NCI-H2029 treated with DMSO at 0.1 percent for 48 hours (cell line): ENCODE measurements around the gene SYNJ2.

Experiments used
- DNase-seq: peaks from one replicate; lab custom pipeline; 2025; lab: John Stamatoyannopoulos, UW

SYNJ2 gene

DNA sequence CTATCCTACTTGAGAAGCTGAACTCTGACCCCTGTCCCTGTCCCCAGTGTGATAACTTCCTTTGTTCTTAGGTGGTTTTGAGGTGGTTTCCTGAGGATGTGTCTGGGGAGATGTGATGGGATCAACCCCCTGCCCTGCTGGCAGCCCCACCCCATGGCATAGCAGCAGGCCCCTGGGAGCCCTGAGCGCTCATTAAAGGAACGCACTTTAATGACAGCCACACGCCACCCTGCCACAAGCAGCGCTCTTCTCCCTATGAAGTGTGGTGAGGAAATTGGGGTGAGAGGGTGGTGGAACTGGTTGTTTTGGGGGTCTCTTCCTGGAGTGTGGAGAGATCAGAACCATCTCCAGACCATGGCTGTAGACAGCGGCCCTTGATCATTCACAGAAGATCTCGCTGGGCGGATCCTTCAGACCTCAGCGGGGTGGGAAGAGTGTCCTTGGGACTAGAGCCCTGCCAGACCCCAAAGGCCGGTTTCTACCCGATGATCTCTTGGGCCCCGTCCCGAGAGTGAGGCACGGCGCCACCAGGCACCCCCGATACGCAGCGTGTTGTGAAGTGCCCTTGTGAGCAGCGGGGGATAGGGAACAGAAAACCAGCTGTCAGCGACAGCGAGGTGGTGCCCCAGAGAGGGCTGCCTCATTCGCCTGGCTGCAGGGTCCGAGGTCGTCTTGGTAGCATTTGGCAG lies 45.4 kb downstream of the SYNJ2 start:
- DNase-seq: no peak

DNA sequence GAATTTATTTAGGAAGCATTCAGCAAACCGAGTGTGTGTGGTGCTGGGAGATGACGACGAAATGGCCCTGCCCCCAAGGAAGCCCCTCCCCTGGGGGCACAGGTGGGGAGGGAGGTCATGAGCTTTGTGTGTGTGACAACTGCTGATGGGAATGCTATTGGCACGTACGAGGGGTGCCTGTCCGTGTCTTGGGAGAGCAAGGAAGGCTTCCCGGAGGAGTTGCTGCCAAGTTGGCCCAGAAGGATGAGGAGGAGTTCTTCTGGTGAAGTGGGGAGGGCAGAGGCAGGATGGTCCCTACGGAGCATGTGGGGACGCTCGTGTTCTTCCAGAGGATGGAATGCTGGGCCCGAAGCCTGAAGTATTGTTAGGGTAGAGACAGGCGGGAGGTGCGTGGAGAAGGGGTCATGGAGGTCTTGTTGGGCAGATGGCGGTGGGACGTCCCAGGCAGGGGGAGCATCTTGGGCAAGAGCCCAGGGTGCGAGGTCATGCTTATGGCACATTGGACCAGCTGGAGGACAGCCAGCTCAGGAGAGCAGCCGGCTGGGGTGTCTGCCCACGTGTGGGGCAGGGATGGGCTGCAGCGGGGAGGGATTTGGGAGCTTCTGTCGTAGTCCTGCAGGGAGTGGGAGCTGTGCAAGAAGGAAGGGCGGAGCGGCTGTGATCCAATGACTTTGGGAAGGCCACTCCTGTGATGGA lies 46.1 kb downstream of the SYNJ2 start:
- DNase-seq: no peak

DNA sequence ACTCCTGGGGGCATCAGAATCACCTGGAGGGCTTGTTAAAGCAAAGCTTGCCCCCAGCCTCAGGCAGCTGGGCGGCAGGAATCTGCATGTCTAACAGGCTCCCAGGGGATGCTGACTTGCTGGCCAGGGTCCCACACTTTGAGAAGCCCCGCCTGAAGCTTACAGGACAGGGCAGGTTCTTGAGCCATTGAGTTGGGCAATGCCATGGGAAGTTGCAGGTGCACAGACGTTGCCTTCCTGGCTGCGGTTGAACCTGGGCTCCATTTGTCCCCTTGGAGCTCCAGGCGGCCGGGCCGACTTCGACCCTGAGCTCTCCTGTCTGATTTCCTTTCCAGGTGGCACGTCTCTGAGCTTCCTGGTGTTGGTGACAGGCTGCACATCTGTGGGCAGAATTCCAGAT lies 46.8 kb downstream of the SYNJ2 start:
- no peak for DNase-seq

DNA sequence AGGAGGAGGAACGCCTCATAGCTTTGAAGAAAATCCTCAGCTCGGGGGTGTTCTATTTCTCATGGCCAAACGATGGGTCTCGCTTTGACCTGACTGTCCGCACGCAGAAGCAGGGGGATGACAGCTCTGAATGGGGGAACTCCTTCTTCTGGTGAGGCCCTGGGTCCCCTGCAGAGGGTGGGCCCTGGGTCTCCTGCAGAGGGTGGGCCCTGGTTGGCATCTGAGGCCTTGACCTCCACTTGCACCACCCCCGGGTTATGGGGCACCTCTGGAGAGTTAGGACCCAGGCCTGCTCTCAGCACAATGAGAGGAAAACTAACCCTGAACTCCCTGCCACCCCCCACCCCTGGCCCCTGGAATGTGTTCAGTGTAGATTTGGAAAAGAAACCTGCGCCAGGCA lies 47.2 kb downstream of the SYNJ2 start:
- DNase-seq: no peak

DNA sequence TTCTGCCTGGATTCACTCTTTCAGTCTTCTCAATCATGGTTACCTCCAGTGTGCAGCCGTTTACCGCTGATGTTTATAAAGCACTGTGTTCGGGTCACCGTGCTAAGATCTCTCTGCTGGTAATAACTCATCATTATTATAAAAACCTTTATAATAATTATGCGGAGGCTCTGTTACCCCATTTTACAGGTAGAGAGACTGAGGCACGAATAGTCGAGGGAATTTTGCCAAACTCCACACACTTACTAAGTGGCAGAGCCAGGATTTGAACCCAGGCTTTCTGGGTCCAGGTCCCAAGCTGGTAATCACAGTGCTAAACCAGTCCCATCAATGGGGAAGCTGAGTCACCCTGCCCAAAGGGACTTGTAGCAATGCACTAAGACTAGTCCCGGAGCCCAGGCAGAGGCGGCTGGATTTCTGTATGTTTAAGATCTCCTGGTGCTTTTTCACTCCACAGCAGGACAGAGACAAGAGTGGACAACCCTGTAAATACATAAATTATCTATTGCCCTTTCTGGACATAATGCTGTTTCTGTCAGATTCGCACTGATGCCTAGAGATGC lies 48.1 kb downstream of the SYNJ2 start:
- no peak for DNase-seq

DNA sequence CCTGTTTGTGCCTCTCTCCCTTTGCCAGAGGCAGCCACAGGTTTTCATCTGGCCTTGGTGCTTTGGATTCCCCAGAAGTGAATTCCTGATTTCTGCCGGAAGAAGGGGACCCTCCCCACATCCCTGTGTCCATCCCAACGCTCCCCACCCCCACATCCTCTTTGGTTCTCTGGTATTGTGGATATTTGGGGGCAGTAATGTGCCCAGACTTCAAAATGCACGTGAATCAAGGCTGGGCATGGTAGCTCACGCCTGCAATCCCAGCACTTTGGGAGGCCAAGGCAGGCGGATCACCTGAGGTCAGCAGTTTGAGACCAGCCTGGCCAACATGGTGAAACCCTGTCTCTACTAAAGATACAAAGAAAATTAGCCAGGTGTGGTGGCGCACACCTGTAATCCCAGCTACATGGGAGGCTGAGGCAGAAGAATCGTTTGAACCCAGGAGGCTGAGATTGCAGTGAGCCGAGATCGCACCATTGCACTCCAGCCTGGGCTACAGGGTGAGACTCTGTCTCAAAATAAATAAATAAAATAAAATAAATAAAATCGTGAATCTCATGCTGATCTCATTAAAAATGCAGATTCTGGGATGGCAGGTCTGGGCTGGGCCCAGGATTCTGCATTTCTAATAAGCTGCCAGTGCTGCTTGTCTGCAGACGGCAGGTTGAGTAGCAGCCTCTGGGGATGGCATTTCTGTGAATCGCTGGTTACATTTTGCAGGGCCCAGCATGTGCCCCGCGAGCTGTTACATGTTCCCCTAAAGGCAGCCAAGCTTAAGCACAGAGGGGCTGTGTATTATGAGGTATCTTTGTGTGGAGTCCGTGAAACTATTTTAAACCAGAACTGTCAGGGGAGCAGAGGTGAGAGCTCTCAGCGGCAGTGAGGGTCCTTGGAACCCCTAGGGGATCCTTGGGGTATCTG lies 49.0 kb downstream of the SYNJ2 start:
- no peak for DNase-seq

DNA sequence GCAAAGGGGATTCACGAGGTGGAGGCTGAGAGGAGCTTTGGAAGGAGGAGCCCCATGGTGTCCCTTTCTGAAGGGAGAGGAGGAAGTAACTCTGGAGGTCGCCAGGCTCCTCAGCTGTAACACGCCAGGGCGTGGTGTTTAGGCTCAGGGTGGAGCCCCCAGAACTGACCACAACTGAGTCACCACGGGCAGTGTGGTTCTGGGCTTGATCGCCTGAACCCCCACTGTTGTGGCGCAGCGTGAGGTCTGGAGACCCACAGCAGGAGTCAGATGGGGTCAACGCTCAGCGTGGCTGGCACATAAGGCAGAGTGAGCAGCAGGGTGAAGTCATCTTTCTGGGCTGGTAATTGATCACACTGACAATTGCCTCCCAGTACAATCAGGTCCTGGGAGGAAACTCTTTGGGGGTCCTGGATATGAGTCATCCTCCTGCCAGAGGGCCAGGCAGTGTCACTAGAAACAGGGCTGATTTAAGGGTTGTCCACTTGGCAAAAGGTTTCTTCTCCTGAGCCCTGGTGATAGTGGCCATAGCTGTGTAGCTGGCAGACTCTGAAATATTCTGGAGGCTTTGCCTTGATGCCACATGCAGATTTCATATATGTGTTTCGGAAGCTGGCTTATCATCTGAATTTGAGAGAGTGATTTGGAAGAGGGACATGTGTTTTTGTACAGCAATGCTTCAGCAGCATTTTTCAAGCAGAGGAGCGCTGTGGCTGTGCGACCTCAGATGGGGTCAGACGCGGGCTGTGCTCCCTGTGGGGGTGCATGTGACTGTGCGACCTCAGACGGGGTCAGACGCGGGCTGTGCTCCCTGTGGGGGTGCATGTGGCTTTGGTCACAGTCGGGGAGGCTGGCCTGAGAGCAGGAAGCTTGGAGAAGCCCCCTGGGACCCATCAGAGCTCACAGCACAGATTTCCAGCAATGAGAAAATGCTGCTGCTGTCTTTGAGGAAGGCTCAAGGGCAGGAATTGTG lies 50.0 kb downstream of the SYNJ2 start:
- DNase-seq: no peak

DNA sequence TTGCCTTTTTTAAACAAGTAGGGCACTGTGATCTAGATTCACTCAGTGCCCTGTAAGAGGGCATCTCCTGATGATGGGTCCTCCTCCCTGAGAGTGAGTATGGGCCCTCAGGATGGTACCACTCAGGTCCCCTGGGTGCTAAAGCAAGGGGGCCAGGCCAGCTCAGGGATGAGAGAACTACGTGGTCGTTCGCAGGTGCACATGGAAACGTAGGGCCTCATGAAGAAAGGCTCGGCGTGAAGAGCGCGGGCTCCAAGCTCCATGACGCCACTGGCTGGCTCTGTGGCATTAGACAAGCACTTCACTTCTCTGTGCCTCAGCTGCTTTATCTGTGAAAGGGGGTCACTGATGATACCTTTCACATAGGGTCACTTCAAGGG lies 50.7 kb downstream of the SYNJ2 start:
- no peak for DNase-seq

DNA sequence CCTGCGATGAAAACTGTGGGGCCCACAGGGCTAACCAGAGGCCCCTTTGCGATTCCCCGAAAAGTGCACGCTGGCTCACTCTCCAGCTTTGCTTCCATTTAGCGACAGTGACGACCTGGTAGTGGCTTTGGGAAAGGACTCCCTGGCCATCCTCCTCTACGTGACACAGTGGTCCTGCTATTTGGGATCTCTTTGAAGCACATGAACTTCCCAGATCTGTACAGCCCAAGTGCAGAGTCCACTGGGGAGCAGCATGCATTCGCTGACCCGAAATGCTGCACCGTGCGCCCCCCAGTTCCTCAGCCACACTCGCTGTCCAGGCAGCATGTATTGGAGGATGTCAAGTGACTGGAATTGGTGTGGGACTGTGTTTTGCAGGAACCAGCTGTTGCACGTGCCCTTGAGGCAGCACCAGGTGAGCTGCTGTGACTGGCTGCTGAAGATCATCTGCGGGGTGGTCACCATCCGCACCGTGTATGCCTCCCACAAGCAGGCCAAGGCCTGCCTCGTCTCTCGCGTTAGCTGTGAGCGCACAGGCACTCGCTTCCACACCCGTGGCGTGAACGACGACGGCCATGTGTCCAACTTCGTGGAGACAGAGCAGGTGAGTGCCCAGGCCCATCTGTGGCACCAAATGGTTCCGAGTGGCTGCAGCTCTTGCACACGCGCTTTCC lies 51.6 kb downstream of the SYNJ2 start:
- DNase-seq: no peak

DNA sequence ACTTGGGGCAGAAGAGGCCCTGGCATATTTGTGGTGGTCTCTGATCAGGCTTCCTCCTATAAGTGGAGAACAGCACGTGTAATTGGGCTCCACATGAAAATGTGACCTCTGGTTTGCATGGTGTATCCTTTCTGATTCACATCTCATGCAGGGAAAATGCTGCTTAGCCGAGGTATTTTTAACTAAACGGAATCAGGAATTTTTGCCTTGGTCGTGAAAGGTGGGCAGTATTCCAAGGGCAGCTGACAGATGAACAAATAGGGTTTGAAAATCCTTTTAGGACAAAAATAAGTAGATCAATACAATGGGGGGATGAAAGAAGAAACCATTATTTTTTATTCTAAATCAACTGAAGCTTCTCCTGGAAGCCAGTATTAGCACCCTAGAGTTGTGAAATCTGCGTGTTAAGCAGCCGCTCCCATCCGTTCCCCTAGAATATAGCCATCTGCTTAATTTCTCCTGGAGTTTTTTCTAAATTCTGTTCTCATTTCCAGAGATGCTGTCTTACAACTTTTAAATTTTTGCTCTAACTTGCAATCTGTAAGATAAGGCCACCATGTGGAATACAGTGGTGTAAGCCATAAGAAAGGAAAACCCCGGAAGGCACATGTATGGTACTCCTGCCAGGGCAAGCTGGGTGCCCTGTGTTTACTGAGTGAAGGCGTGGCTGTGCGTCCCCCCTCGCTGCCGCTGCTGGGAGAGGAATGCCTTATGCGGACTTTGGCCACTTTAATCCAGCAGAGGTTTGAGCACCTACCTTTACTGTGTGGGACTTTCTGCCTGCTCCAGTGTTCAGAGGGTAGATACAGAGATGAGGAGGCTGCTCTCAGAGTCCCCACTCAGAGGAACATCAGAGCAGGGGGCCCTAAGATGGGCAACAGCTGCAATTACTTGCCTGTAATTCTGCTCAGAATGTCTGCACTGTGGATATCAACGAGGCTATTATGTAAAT lies 52.4 kb downstream of the SYNJ2 start:
- no peak for DNase-seq

DNA sequence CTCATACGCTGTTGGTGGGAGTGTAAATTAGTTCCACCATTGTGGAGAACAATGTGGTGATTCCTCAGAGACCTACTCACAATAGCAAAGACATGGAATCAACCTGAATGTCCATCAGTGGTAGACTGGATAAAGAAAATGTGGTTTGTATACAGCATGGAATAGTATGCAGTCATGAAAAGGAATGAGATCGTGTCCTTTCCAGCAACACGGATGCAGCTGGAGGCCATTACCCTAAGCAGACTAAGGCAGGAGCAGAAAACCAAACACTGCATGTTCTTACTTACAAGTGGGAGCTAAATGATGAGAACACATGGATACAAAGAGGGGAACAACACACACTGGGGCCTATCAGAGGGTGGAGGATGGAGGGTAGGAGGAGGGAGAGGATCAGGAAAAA lies 54.6 kb downstream of the SYNJ2 start:
- no peak for DNase-seq

DNA sequence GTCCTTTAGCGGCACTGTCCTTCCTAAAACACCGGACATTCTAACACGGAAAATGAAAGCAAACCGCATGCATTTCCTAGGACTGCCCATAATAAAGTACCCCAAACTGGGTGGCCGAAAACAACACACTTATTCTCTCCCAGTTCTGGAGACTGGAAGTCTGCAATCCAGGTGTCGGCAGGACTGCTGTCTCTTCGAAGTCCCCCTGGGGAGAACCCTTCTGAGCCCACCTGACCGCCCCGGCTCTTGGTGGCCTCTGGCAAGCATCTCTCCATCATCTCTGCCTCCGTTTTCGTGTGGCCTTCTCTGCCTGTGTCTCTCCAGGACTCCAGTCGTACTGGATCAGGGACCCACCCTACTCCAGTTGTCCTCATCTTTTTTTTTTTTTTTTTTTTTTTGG lies 55.4 kb downstream of the SYNJ2 start:
- no peak for DNase-seq

DNA sequence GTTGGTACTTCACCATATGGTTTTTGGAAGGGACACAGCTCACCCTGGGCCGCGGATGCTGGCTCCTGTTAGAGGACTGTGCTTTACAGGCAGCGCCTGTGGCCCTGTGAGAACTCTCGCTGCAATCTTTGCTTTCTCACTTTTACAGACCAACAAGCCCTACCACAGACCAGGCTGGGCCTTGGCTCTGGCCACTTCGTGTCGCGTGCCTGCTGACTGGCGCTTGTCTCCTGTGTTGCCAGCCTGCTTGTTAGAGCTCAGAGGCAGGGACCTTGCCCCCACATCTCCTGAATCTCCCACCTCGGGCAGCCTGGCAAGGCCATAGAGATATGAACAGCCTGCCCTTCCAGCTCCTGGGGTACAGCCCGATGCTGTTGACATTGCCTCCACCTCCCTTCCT lies 56.1 kb downstream of the SYNJ2 start:
- no peak for DNase-seq

DNA sequence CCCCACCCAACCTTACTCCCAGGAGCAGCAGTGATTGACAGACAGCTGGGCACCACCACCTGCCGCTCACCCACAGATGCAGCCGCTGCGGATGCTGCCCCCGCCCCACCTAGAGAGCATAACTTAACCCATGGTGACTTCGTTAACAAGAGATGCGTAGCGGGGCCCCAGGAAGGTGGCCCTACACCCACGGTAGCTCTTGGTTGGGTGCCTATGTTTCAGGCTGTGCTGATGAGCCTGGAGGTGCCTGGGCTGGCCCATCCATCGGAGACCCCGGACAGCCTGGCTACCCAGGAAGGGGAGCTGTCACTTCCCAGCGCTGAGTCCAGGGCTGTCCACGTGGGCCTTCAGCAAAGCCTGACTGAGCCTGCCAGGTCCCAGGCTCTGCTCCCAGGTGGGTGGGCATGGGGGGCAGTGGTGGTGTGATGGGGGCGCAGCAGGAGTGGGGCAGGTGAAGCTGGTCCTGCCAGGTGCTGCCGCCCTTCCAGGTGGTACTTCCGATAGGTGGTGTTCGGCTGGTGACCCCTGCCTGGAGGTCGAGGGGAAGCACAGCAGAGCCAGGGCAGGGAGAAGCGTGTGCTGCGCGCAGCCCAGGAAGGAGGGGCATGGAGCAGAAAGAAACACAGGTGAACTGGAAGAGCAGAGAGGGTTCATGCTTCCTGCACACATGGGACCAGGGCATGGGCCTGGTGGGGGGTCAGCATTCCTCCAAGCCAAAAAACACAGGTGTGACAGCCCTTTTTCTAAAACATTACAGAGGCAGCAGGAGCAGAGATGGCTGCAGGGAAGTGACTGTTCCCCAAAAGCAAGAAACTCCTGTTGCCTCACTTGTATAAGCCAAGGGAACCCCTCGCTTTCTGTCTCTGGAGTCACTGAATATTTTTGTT lies 56.9 kb downstream of the SYNJ2 start:
- DNase-seq: no peak

DNA sequence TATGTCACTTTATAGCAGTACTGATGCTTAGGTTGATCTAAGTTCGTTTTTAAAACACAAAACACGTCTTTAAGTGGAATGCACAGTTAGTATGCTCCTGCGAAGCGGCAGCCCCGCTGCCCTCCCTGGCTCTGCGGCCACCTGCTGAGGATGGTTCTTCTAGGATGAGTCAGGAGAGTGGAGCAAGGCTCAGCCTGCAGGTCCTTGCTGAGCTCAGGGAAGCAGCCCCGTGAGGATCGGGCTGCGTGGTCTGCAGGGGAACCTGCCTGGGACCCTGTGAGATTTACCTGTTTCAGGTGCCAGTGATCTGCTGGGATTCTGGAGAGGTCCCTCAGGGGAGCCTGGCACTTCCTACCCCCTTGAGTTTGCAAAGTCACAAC lies 57.5 kb downstream of the SYNJ2 start:
- no peak for DNase-seq

DNA sequence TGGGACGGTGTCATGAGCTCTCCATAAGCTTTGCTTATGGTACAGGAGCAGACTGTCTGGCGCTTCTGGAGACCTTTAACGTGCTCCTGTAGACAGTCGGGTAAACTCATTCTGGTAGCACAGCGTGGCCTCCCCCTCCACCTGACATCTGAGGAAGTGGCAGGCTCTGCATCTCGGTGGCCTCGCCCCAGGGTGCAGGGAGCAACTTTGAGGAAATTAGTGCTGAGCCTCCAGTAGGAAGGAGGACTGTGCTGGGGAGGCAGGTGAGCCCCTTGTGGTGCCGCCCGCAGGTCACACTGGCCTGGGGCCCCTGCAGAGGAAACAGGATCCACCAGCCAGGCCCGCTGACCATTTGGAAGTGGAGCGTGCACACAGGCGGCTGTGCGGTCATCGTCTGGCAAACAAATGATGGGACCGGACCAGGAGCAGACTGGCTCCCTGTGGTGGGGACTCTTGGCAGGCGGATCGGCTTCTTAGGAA lies 57.9 kb downstream of the SYNJ2 start:
- no peak for DNase-seq

DNA sequence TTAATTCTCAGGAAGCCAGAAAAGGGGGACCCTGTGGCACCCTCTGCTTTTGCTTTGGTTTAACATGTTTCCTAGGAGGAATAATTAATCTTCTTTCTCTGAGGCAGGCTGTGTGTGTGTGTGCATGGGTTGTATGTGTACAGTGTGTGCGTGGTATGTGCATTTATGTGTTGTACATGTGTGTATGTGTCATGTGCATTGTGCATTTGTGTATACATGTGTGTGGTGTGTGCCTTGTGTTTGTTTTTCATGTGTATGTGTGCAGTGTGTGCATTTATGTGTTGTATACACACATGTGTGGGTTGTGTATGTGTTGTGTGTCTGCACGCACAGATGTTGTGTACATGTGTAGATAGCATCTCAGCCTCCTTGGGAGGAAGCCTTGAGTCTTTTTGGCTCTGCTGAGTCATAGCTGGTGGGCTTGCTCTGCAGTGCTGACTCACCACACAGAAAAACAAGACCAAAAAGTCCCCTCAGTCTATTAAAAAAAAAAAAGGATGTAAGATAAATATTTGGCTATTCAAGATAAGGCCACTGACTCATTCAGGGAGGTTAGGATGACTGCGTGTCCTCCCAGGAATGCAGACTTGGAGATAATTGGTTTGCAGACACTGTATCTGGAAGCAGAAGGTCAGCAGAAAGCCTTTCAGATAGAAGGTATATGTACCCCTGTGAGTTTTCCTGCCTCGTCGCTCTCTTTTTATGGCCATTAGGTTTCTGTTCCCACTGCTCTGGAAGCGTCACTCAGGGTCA lies 58.6 kb downstream of the SYNJ2 start:
- DNase-seq: no peak
